Central memory CD8-positive, alpha-beta T cell (primary cell): Measurements from ENCODE around the gene PRKCH.

ENCODE experiments used
- ATAC-seq: fragments of 150-1000 bp; cut with Tn5 transposase; replicated peaks from 2 replicates; pipeline ENCODE4 v1.10.0; 2022; ENCODE audit warnings: mild to moderate bottlenecking, moderate FRiP score, moderate number of reproducible peaks; ENCODE audit not compliant: poor library complexity, severe bottlenecking; ENCODE audit errors: extremely low read depth
- DNase-seq, 2 donors: peaks; one replicate each; pipeline ENCODE4 v3.0.0; 2021; ENCODE audit warnings: low spot score in 2 of 2
- H3K27ac Mint-ChIP-seq: one replicate; pipeline ENCODE4 v1.8.0; 2022; ENCODE audit warnings: low read depth, mild to moderate bottlenecking, moderate library complexity, mixed read lengths
- H3K27me3 Mint-ChIP-seq: one replicate; pipeline ENCODE4 v1.8.0; 2022; ENCODE audit warnings: mixed read lengths
- H3K36me3 Mint-ChIP-seq: one replicate; pipeline ENCODE4 v1.8.0; 2022; ENCODE audit warnings: mild to moderate bottlenecking, moderate library complexity, mixed read lengths; ENCODE audit not compliant: insufficient read depth
- H3K4me1 Mint-ChIP-seq: one replicate; pipeline ENCODE4 v1.8.0; 2022; ENCODE audit warnings: mixed read lengths
- H3K4me3 Mint-ChIP-seq: one replicate; pipeline ENCODE4 v1.8.0; 2022; ENCODE audit warnings: mild to moderate bottlenecking, moderate library complexity, mixed read lengths
- H3K9me3 Mint-ChIP-seq: one replicate; pipeline ENCODE4 v1.8.0; 2022; ENCODE audit warnings: mixed read lengths

PRKCH gene

GRCh38 chr14:61539631-61540030, 218.3 kb downstream of the PRKCH start:
- H3K27ac Mint-ChIP-seq, result peak overlapping the region; percentile 64
- ATAC-seq, result no peak

GRCh38 chr14:61540931-61541330, 219.6 kb downstream of the PRKCH start:
- no peaks in the 10 kb centered on the region for H3K27me3 Mint-ChIP-seq
- H3K9me3 Mint-ChIP-seq, result no peaks in the 10 kb centered on the region
- peak overlapping the region; percentile 64 for H3K27ac Mint-ChIP-seq
- peaks cover 91% of the 10 kb centered on the region for H3K36me3 Mint-ChIP-seq
- H3K4me1 Mint-ChIP-seq, result peaks cover 44% of the 10 kb centered on the region
- H3K4me3 Mint-ChIP-seq, result peak overlapping the region; percentile 5
- ATAC-seq, result no peak
- no peak for DNase-seq

More at GRCh38 chr14:61539631-61540030, 218.3 kb downstream of the PRKCH start:
- Mint-ChIP-seq H3K36me3 (peaks cover 90% of the 10 kb centered on the region), H3K27me3 (no peaks in the 10 kb centered on the region), H3K9me3 (no peaks in the 10 kb centered on the region), H3K4me1 (peaks cover 48% of the 10 kb centered on the region), H3K4me3 (no peak overlapping the region)
- DNase-seq, result no peak

- H3K27ac Mint-ChIP-seq, result peak overlapping the region; percentile 85
Measured at GRCh38 chr14:61542848-61543790, 221.7 kb downstream of the PRKCH start.

GRCh38 chr14:61543946-61544345, 222.6 kb downstream of the PRKCH start:
- peaks cover 23% of the 10 kb centered on the region for H3K4me1 Mint-ChIP-seq
- H3K27me3 Mint-ChIP-seq, result no peaks in the 10 kb centered on the region
- H3K27ac Mint-ChIP-seq, result peak overlapping the region; percentile 85
- no peaks in the 10 kb centered on the region for H3K9me3 Mint-ChIP-seq
- DNase-seq (no peak), ATAC-seq (no peak)
- H3K36me3 Mint-ChIP-seq, result peaks cover 96% of the 10 kb centered on the region
- no peak overlapping the region for H3K4me3 Mint-ChIP-seq

More at GRCh38 chr14:61542848-61543790, 221.7 kb downstream of the PRKCH start:
- DNase-seq (no peak), ATAC-seq (no peak)
- Mint-ChIP-seq H3K9me3 (no peaks in the 10 kb centered on the region), H3K4me1 (peaks cover 23% of the 10 kb centered on the region), H3K4me3 (no peak overlapping the region), H3K27me3 (no peaks in the 10 kb centered on the region), H3K36me3 (peaks cover 90% of the 10 kb centered on the region)

- no peak for ATAC-seq
- DNase-seq, result no peak
- Mint-ChIP-seq H3K27me3 (no peaks in the 10 kb centered on the region), H3K4me1 (peaks cover 27% of the 10 kb centered on the region), H3K27ac (peak overlapping the region; percentile 85), H3K4me3 (no peak overlapping the region), H3K9me3 (no peaks in the 10 kb centered on the region), H3K36me3 (peaks cover 96% of the 10 kb centered on the region)
Measured at GRCh38 chr14:61544448-61545330, 223.3 kb downstream of the PRKCH start.

GRCh38 chr14:61545726-61546455, 224.5 kb downstream of the PRKCH start:
- Mint-ChIP-seq H3K27me3 (no peaks in the 10 kb centered on the region), H3K4me3 (no peak overlapping the region), H3K27ac (peak overlapping the region; percentile 85), H3K9me3 (no peaks in the 10 kb centered on the region), H3K36me3 (peaks cover 94% of the 10 kb centered on the region), H3K4me1 (peaks cover 31% of the 10 kb centered on the region)
- DNase-seq (no peak), ATAC-seq (no peak)

- Mint-ChIP-seq H3K27me3 (no peaks in the 10 kb centered on the region), H3K9me3 (no peaks in the 10 kb centered on the region), H3K4me3 (no peak overlapping the region), H3K4me1 (peaks cover 42% of the 10 kb centered on the region), H3K36me3 (peaks cover 92% of the 10 kb centered on the region), H3K27ac (peak overlapping the region; percentile 77)
- no peak for ATAC-seq
- DNase-seq, result no peak
Measured at GRCh38 chr14:61547186-61548069, 226.0 kb downstream of the PRKCH start.

- Mint-ChIP-seq H3K4me3 (peak overlapping the region; percentile 14), H3K27ac (peak overlapping the region; percentile 72), H3K4me1 (peaks cover 58% of the 10 kb centered on the region), H3K9me3 (no peaks in the 10 kb centered on the region), H3K36me3 (peaks cover 91% of the 10 kb centered on the region), H3K27me3 (no peaks in the 10 kb centered on the region)
- no peak for DNase-seq
- ATAC-seq, result no peak
Measured at GRCh38 chr14:61549425-61549824, 228.0 kb downstream of the PRKCH start.

- Mint-ChIP-seq H3K4me1 (peaks cover 47% of the 10 kb centered on the region), H3K27ac (peak overlapping the region; percentile 68), H3K4me3 (no peak overlapping the region), H3K36me3 (peaks cover 81% of the 10 kb centered on the region), H3K9me3 (no peaks in the 10 kb centered on the region), H3K27me3 (no peaks in the 10 kb centered on the region)
- no peak for ATAC-seq
- no peak for DNase-seq
Measured at GRCh38 chr14:61551384-61551783, 230.0 kb downstream of the PRKCH start.

GRCh38 chr14:61552241-61552640, 230.9 kb downstream of the PRKCH start:
- Mint-ChIP-seq H3K27me3 (no peaks in the 10 kb centered on the region), H3K27ac (peak overlapping the region; percentile 68), H3K4me1 (peaks cover 47% of the 10 kb centered on the region), H3K4me3 (no peak overlapping the region), H3K9me3 (no peaks in the 10 kb centered on the region), H3K36me3 (peaks cover 74% of the 10 kb centered on the region)
- DNase-seq (no peak), ATAC-seq (no peak)

GRCh38 chr14:61553730-61554641, 232.6 kb downstream of the PRKCH start:
- H3K27me3 Mint-ChIP-seq, result no peaks in the 10 kb centered on the region
- no peak for ATAC-seq
- no peaks in the 10 kb centered on the region for H3K9me3 Mint-ChIP-seq
- no peak overlapping the region for H3K4me3 Mint-ChIP-seq
- peak overlapping the region; percentile 68 for H3K27ac Mint-ChIP-seq
- DNase-seq, result no peak
- peaks cover 60% of the 10 kb centered on the region for H3K36me3 Mint-ChIP-seq
- H3K4me1 Mint-ChIP-seq, result peaks cover 47% of the 10 kb centered on the region
